ENCODE data around the gene SNRPB.

The SNRPB gene

DNA sequence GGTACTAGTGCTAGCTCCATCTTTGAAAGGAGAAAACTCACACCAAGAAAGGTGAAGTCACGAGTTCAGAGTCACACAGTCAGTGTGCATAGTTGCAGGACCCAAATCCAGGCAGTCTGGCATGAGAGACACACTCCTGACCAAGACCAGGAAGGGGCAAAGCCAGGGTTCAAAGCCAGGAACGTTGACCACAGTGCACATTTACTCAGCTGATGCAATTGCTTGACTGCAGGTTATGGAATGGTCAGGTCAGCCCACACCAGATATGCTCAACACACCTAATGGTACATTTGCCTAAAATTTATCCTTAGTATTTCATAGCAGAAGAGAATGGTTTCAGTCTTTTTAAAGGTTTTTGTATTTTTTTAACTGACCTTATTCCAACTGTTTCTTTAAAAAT lies 52.2 kb downstream of the SNRPB start:
- no peak for DNase-seq

DNA sequence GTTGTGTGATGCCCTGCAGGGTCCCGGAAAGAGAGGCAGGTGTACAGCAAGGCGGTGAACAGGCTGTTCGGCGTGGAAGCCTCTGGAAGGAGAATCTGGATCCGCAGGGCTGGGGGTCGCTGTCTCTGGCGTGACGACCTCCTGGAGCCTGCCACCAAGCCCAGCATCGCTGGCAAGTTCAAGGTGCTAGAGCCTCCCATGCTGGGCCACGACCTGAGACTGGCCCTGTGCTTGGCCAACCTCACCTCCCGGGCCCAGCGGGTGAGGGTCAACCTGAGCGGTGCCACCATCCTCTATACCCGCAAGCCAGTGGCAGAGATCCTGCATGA lies 53.4 kb downstream of the SNRPB start:
- DNase-seq: no peak

DNA sequence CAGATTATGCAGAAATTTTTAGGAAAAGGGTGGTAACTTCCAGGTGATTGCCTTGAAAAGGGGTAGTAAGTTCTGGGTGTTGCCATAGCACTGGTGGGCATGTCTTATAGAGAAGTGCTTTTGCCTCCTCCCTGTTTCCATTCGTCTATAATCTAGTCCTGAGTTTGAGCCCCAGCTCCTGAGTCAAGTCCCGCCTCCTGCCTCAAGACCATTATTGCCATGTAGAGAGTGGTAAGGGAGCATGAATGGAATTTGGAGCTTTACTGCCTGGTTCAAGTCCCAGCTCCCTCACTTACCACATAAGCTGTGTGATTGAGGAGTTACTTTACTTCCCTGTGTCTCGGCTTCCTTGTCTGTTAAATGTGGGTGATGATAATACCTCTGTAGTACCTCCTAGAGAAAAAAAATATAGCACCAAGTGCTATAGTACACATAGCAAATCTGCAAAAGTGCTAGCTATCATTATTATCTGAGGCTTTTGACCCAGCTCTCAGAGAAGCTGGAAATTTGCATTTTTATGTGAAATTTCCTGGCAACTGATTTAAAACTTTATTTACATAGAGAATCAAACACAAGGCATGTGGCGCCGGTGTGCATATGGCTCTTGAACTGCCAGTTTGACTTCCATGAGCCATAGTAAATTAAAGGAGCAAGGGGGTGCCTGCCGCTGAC lies 53.9 kb downstream of the SNRPB start:
- DNase-seq: no peak
